Right lobe of liver (tissue), 4 donors: ENCODE data around the gene CCDC50.

ENCODE experiments used
- CTCF ChIP-seq, 4 donors: fragments of 200-600 bp in 3 of 4; fragments of 450-650 bp in 1 of 4; IDR thresholded peaks; one replicate each; pipeline versions ENCODE4 v1.5.1 to v1.8.0; 2016 to 2022; ENCODE audit warnings: antibody characterized with exemption in 4 of 4, mild to moderate bottlenecking in 2 of 4
- POLR2A ChIP-seq: fragments of 450-650 bp; IDR thresholded peaks from one replicate; pipeline ENCODE4 v1.6.1; 2017; ENCODE audit warnings: antibody characterized with exemption, mild to moderate bottlenecking
- donor health status: DM: no; HTN: no; CAD: no.
- donor health status: DM: no; HTN: no; CAD: no.
- donor health status: DM: no; HTN: yes; CAD: no.

- TF ChIP-seq CTCF (IDR thresholded peaks at IDR 0.05) (no peak), POLR2A (no peak)
Measured at GRCh38 chr3:191361456-191361855, 32.3 kb downstream of the CCDC50 start.
